ENCODE data around the gene UTP11.
A peak's percentile ranks its signal among the peaks of the same experiment; 100 is the strongest.
"Not testable (repeated sequence)": the region's sequence is repeated elsewhere in the genome, so short reads cannot be mapped to it uniquely, and the experiment has no call there.

Gene UTP11, protein sequence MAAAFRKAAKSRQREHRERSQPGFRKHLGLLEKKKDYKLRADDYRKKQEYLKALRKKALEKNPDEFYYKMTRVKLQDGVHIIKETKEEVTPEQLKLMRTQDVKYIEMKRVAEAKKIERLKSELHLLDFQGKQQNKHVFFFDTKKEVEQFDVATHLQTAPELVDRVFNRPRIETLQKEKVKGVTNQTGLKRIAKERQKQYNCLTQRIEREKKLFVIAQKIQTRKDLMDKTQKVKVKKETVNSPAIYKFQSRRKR

DNA sequence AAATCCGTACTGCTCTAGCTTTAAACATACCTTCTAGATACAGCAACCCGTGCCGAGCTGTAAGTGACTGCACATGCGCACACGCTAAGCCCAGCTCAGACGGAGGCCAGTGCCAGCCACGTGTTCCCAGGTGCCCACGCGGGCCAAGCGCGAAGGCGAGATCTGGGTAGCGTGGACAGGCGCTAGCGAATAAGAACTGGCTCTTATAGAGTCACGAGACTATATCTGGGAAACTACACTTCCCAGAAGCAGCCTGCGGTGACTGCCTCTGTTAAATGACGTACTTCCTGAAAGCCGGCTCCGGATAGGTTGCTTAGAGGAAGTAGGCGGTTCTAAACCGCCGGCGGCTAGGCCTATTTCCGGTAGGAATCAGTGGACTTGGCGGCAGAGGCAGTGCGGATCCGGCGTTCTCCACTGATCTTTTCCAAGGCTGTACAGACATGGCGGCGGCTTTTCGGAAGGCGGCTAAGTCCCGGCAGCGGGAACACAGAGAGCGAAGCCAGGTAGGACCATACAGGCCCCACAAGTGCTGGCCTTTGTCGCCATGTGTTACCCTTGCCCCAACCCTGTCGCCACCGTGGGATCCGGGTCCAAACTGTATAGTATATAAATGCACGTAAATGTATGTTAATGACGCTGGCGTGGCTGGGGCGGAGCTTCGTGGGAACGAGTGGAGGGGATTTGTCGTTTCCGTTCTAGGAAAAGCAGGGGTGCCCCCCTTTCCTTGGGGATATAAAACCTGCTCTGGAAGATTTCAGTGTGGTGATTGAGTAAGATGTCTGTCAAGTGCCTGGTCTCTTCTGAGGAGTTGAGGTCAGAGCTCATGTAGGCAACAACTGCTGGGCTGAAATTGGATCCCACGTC is at the start of gene UTP11:
TSS of gene UTP11 (plus strand) at position 372 of the 864 bp plus-strand sequence. CDS start at position 441, 69 bp downstream.
- peak; percentile 99 for DNase-seq (ENCODE audit: low spot score)

DNA sequence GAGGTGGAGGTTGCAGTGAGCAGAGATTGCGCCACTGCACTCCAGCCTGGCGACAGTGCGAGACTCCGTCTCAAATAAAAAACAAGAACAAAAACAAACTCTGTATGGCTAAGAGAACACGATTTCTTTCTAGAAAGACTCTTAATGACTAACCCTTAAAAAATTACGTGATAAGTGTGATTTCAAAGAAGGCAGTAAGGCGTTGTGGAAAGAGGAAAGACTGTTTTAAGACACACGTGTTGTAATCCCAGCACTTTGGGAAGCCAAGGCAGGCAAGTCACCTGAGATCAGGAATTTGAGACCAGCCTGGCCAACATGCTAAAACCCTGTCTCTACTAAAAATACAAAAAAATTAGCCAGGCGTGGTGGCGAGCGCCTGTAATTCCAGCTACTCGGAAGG is 48.4 kb upstream of the UTP11 start:
- DNase-seq (ENCODE audit: low spot score), result not testable (repeated sequence)

DNA sequence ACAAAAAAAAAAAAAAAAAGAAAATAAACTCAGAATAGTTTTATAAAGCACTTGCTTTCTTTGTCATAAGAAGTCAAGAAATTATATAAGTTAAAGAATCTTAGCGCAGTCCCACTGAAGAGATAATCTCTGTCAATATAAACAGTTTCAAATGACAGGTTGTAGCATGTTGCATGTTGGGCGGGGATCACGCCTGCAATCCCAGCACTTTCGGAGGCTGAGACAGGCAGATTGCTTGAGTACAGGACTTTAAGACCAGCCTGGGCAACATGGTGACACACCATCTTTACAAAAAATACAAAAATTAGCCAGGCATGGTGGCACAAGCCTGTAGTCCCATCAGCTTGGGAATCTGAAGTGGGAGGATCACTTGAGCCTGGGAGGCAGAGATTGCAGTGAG is 47.2 kb upstream of the UTP11 start:
- no peak for DNase-seq (ENCODE audit: low spot score)

DNA sequence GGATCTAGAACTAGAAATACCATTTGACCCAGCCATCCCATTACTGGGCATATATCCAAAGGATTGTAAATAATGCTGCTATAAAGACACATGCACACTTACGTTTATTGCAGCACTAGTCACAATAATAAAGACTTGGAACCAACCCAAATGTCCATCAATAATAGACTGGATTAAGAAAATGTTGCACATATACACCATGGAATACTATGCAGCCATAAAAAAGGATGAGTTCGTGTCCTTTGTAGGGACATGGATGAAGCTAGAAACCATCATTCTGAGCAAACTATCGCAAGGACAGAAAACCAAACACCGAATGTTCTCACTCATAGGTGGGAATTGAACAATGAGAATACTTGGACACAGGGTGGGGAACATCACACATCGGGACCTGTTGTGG is 38.9 kb upstream of the UTP11 start:
- DNase-seq (ENCODE audit: low spot score), result not testable (repeated sequence)

DNA sequence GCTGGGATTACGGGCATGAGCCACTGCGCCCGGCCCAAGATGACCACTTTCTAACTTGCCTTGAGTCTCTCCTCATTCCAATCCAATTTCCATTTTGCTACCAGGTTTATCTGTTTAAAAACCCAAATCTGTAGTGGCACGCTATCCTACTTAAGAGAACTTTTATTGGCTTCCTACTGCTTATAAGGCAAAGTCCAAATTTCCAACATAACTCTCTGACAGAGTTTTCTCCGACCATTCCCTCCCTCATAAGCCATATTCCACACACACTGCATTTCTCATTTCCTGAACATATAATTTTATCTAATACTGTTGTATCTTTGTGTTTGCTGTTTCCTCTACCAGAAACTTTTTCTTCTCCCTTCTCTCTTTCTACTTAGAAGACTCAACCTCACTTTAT is 38.0 kb upstream of the UTP11 start:
- no peak for DNase-seq (ENCODE audit: low spot score)

DNA sequence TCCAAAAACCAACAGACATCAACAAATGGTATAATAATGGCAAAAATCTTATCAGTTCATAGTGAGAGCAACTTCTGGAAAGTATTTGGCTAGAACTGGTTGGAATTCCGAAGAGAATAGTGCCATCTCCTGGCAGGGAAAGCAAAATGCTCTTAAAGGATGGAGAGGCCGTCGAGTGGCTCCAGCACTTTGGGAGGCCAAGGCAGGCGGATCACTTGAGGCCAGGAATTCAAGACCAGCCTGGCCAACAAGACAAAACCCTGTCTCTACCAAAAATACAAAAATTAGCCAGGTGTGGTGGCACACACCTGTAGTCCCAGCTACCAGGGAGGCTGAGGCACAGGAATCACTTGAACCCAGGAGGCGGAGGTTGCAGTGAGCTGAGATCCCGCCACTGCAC is 37.5 kb upstream of the UTP11 start:
- DNase-seq (ENCODE audit: low spot score), result not testable (repeated sequence)

DNA sequence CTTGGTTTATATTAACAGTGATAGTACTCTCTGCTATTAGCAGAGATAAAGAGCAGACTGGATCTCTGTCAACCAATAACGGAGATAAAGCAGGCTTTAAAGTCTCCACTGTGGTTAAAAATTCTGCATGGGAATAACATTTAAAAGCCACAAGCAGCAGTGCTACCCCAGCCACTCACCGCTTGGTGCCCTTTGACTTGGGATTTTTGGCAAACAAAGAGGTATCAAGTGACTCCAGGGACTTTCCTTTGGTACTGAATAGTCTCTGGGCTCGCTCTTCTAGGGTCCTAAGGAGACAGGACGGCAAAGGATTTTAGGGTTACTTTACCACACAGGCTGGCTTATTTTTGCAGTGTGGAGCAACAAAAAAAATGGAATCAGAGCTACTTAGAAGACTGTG is 34.0 kb upstream of the UTP11 start:
- DNase-seq (ENCODE audit: low spot score), result no peak

DNA sequence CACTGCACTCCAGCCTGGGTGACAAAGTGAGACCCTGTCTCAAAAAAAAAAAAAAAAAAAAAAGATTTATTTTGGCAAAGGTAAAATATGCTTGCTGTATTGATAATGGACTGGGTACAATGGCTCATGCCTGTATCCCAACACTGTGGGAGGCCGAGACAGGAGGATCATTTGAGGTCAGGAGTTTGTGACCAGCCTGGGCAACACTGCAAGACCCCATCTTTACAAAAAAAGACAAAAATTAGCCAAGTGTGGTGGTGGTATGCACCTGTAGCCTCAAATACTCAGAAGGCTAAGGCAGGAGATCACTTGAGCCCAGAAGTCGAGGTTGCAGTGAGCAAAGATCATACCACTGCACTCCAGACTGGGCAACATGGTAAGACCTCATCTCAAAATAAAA is 29.0 kb upstream of the UTP11 start:
- no peak for DNase-seq (ENCODE audit: low spot score)

DNA sequence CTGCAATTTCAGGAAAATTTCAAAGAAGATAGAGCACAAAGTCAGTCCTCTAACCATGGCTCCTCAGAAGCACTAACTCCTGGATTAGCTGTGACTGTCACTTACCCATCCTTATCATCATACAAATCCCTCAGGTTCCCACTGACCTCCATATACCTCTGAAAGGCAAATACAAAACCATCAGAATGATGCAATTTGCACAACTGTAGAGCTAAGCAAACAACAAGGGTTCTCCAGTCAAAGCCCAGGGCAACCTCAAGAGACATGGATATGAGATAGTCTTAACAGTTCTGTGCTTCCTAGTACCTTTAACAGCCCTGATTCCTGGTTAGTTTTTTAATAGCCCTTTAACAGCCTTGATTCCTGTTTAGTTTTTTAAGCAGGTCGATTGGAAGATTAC is 24.9 kb upstream of the UTP11 start:
- DNase-seq (ENCODE audit: low spot score), result no peak

DNA sequence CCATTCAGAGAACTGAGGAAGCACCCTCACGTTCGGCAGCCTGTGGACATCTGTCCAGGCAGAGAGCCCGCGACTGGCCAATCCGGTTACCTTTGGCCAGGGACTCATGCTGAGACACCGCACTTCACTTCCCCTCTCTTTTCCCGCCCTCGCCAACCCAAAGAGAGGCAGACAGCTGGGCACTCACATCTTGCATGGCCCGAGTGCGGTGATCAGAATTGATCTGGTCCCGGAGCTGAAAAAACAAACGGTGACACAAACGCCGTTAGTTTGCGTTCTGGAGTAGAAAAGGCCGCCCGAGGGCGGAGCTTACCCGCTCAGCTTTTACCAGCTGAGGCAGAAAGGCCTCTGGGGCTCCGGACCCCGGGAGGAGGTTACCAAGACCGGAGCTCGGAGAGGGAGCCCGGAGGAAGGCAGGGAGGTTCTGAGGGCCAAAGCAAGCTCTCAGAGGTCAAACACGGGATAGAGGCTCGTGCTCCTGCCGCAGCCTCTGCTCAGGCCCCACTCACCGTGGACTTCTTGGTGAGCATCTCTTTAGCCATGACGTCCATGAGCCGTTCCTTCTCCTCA is 23.1 kb upstream of the UTP11 start:
- DNase-seq (ENCODE audit: low spot score), result peak; percentile 75

DNA sequence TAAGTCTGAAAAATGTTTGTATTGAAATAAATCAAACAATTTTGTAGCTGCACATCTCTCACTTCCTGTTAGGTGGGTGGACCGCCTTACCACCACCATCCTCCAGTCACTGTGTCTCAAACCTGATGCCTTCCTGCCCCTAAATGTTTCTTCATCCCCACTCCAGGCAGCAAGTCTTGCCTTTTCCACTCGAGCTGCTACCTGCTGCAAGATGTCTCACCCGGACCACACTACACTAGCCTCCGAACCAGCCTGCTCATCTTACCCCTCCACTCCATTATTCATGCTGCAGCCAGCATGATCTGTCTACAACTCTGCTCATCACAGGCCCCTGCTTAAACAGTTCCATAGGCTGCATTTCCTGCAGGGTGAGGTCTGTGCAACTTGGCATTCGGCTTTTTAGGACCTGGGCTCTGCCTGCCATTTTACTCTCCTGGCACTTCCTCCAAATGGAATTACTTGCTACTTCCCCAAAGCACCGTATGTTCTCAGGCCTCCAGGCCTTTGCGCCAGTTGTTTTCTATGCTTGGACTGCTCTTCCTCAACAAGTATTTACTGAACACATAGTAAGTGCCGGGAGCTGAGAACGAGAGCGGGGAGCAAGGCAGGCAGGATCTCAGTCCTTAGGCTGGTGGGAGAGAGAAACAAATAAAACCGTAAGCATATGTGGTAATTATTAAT is 17.5 kb upstream of the UTP11 start:
- no peak for DNase-seq (ENCODE audit: low spot score)

DNA sequence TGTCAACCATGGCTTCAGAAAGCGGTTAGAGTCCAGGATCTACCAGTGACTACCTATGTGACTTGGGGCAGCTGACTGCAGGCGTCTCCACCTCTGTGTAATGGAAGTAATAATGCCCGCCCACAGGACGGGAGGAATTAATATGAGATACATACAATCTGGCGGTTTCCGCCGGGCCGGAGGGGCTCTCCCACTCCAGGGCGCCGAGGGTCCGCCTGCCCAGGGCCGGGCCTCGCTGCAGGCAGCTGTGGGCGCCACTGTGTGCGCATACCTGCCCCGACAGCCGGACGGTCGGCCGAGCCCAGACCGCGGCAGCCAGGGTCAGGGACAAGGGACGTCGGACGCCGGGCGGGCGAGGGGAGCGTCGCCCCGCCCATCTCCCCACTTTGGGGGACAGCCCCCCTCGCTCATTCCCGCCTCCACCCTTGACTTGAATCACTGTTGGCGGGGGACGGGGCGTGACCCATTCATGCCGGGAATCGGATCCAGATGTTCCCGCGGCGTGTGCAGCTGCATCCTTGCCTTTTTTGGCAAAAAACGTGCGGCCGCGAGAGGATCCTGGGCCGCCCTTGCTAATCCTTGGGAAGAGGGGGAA is 16.7 kb upstream of the UTP11 start:
- DNase-seq (ENCODE audit: low spot score), result peak; percentile 45

DNA sequence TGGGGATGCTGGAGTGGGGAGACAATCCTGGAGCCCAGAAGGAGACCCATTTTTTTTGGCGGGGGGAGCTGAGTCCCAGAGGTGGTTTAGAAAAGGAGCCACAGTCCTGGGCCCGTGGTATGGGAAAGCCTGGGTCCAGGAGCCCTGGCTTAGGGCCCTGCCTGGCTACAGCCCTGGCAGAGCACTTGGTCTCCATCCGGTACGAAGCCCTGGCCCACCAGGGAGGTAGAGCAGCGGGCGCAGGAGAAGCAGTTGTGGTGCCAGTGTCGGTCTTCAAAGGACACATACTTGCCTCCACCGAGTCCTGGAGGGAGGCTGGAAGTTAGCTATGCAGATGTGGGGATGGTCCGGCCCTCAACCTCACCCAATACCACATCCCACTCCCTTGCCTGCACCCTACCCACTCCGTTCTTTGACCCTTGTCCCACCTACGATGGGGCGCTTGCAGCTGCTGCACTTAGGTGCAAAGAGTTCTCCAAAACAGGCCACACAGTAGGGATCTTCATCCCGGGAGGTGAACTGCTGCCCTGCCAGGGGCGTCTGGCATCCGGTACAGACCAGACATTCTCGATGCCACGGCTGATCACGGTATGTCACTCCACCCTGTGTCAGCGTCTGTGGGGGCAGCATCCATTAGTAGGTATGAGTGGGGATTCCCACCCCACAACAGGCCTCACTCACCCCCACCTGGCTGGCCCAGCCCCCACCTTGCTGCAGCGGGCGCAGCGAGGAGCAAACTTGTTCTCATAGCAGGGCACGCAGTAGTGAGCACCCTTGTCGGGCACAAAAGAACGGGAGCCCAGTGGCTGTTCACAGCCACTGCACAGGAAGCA is 15.1 kb upstream of the UTP11 start:
- no peak for DNase-seq (ENCODE audit: low spot score)

DNA sequence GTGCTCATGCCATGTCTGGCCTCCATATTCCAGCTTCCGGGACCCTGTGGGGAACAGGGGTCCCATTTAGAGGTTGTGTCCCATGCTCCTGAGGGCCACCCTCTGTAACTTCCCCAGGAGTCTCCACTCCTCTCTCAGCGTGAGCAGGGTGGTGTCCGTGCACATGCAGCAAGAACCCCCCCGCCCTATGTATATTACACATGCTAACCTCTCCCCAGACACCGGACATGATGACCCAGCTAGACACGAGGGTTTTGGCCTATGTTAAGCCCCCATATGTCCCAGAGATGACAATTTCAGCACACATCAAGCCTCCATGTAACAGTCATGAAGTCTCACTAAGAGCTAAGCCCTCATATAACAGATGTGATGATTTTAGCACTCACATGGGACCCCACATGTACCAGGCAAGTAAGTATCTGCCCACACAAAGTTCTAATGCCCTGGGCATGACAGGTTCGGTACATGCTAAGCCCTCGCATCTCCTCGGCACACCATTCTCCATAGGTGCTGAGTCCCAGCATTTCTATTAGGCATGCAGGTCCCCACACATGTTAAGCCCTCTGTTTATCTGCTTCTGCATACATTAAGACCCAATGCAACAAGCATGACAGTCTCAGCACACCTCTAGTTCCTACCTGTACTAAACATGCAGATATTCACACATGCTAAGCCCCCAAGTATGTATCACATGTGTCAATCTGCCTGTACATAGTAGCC is 14.3 kb upstream of the UTP11 start:
- DNase-seq (ENCODE audit: low spot score), result no peak

DNA sequence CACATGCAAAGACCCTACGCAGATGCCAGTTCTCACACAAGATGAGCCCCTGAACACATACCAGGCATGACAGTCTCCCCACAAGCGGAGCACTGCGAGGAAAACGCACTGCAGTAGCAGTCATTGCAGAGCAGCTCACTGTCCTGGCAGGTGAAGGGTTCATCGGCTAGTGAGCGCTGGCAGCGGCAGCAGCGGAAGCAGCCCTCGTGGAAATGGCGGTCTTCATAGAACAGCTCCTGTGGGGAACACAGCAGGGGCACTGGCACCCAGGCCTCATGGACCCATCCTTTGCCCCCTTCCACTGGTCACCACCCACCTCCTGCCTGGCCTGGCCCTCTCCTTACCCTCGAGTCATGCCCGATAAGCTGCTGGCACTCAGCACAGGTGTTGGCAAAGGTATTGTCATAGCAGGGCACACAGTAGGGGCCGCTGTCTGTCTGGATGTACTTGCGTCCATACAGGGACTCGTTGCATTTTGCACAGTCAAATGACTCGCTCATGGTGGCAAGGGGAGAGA is 13.6 kb upstream of the UTP11 start:
- DNase-seq (ENCODE audit: low spot score), result no peak

DNA sequence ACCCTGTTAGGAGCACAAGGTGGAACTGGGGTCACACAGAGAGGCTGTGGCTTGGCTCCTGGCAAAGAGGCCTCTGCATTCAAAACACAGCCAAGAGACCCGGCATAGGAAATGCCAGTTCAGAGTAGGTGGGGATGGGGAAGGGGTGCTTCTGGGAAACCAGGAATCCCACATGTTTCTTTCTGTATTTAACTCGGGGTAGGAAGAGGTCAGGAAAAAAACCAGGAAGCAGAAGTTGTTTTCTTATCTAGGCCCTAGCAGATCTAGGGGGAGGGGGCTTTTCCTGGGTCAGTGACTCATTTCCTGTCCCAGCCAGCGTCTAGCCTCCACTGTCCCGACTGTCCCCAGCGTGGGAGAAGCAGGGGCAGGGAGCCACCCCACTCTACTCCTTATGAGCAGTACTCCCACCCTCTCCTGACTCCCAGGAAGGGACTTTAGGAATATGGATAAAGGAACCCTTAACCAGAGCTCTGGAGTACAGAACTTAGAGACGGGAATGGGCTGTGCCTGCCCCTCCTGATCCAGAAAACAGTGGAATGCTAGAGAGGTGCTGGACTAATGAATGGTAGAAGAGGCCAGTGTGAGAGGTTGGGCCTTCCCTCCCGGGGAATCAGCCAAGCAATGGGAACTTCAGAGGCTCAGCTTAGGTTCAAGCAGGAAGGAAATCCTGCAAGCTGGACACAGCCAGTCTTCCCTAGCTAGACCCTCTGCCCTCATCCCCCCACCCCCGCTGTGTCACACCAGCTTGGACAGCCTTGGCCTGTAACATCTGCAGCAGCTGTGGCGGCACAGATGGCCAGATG is 12.9 kb upstream of the UTP11 start:
- no peak for DNase-seq (ENCODE audit: low spot score)

DNA sequence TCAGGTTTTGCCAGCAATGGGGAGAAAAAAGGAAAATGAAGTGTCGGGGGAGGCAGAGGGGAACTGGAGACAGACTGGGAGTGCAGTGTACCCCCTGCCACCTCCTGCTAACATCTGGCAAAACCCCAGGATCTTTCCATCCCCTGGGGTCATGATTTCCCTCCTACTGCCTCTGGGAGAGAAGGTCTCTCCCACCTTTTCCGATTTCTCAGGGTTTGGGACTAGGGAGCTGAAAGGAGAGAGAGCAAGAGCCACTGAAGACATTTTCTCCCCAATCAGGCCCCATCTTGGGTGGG is 12.4 kb upstream of the UTP11 start:
- DNase-seq (ENCODE audit: low spot score), result no peak

DNA sequence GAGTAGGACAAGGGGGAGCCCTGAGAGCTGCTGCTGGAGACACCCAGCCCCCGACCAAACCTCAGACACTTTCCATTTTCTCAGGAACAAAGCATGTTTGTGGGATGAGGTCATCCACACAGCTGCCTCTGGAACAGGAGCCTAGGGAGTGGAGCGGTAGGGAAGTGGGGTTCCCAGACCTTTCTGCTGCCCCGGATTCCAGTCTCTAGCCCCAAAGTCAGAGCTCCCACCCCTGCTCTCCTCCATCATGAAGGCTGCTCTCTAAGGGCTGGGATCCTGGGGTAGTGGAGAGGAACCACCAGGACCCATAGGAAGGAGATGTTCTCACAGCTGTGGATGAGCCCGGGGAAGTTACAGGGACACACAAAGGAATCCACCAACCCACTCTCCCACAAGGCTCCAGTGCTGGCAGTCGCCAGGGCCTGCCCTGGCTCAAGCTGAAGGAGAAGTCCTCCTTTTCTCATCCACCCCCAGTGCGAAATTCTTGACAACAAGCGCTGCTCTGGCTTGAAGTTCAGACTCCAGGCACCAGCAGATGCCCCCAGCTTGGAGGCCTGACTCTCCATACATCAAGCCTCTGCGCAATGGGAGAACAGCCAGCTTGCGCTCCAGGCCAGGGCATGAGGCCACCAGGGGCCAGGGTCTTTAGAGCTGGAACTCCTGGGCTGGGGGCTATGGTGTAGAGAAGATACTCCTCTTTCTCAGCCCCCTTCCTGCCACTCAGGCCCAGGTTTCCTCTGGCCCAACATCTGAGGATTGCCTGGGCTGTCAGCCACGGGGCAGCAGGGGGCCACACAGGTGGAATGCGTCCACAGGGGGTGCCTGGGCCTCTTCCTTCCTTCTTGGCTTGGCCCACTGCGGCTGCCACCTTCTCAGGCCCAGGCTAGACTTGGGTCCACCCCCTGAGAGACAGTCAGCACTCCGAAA is 11.7 kb upstream of the UTP11 start:
- no peak for DNase-seq (ENCODE audit: low spot score)
